GM21360 (cell line): ENCODE measurements around the gene GPR161.
A peak's percentile ranks its signal among the peaks of the same experiment; 100 is the strongest.

Experiments used
- ATAC-seq: cut with Tn5 transposase; IDR thresholded peaks from one replicate; pipeline ENCODE4 v1.9.1; 2021; ENCODE audit warnings: mild to moderate bottlenecking, moderate library complexity; ENCODE audit not compliant: unreplicated experiment

GPR161 gene

DNA sequence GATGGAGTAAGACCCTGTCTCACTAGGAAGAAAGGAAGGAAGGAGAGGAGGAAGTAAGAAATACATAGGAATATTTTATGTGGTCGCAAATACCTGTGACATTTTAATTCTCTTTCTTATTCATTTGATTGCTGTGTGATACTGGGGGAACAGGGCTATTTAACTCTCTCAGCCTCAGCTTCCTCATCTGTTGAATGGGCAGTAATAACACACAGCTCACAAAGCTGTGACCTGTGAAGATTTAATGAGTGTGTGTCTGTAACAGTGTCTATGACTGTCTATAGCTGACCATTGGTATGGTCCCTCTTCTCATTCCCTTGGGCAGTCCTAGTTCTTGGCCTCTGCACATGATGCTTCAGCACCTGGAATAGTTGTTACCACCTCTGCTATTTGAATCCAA is 13.6 kb upstream of the GPR161 start:
- no peak for ATAC-seq

DNA sequence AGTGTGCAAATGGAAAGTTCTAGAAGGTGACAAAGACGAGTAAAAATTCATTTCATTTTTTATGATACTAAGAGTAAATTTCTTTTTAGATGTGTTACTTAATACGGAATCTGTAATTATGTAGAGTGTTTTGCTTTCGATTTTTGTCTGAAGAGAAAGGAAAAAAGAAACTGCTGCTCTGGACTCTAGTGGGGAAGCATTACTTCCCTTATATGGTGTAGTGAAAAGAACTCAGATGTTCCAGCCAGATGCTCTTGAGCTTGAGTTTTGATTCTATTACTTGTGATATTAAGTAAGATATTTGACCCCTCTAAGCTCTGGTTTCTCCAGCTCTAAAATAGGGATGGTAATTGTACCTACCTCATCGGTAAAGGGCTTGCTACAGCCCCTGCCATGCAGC is 12.2 kb upstream of the GPR161 start:
- peak; percentile 57 for ATAC-seq

DNA sequence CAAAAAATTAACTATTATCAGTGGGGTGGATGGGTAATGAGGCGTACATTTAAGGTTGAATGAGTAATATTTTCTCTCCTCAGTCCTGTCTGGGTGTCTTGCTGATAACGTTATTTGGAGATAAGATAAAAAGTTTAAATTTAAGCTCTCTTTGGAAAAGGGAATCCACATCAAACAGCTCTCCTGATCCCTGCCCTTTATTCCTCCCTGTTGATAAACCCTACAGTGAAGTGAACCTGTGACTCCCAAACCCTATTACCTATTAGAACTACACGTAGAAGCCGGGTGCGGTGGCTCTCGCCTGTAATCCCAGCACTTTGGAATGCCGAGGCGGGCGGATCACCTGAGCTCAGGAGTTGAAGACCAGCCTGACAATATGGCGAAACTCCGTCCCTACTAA is 9.9 kb upstream of the GPR161 start:
- no peak for ATAC-seq

DNA sequence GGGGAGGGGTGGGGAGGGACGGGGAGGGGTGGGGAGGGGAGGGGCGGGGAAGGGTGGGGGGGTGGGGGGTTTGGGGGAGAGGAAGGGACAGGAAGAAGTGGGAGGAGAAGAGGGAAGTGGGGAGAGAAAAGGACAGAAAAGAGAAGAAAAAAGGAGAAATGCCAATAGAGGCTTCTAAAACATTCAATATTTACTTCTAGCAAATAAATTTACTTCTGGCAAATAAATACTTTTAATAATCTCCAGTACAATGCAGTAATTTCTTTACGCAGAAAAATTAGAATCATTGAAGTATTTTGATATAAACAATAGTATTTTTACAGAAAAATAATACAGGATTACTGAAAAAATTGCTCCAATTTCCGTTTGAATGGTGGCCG is 9.4 kb upstream of the GPR161 start:
- no peak for ATAC-seq

DNA sequence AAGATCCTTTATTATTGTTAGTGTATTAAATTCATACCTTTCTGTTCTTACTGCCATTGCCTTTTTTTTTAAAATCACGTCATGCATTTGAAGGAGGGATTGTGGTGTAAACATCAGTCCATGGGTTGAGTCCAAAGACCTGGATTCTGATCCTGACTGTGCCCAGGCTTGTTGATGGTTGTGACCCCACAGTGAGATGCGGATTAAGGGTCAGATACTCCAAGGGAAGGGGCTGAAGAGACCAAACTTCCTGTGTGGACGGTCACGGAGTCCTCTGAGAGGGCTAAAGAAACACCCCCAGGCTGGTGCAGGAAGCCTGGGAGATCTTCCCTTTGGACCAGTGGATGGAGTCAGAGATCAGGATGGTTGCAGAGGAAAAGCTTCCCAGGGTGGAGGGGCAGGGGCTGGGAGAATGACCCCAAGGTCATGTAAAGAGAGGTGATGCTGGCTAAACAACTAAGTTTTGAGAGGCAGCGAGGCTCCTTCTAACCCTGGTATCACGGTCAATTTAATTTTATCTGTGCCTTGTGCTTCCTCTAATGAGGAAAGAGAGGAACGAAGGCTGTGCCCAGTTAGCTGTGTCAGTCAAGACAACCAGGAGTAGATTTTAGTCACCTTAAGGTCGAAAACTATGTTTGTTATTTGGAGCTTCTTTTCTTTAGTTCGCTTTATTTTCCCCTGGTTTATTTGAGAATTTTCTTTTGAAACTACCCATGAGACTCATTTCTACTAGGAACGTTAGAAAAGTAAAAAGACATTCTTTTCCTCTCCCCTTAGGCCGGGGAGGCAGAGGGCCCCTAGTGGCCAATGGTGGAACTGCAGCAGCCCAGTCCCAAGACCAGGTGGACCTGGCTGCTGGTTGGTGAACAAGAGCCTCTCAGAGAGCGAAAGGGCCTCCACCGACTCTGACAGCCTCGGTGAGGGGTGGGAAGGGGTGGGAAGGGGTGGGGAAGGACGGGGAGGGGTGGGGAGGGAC is 8.7 kb upstream of the GPR161 start:
- peak; percentile 96 for ATAC-seq

DNA sequence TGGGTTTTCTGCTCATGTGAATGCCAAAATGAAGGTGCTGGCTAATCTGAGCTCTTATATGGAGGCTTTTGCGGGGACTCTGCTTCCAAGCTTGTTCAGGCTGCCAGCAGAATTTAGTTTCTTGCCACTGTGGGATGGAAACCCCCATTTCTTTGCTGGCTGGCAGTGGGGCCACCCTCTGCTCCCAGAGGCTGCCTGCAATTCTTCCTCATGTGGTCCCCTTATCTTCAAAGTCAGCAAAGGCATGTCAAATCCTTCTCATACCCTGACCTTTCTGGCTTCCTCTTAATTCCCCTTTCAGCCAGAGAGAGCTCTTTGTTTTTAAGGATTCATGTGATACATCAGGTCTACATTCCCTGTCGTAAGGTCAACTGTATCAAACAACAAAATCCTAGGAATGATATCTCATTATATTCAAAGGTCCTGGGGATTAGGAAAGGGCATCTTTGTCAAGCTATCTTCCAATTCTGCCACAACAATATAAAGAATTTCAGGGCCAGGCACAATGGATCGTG is 5.2 kb upstream of the GPR161 start:
- no peak for ATAC-seq

DNA sequence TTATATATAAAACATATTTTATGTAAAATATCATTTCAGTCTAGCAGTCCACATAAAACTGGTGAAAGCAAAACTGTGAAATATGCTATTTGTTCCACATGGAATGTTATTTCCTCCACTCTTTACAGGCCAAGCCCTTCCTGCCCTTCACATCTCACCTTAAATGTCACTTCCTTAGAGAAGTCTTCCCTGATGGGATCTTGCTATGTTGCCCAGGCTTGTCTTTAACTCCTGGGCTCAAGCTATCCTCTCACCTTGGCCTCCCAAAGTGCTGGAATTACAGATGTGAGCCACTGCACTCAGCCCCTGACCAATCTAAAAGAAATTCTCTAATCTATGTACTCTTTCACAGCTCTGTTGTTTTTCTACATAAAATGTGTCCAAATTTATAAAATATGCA is 2.3 kb upstream of the GPR161 start:
- no peak for ATAC-seq

DNA sequence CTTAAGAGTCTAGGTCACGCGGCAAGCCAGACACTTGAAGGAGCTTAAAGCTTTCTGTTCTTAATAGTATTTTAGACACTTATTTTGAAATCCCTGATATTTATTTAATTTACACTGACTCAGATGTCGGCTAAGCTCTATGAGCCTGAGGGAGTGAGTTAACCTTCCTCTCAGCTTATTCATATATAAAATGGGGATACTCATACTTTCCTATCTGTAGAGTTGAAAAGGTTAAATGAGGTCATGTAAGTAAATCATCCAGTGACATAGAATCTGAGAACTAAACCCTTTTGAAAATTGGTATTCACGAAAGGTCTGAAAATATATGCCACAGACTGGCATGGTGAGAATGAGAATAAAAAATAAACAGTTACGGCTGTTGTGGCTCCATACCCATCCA is 1.4 kb upstream of the GPR161 start:
- no peak for ATAC-seq

DNA sequence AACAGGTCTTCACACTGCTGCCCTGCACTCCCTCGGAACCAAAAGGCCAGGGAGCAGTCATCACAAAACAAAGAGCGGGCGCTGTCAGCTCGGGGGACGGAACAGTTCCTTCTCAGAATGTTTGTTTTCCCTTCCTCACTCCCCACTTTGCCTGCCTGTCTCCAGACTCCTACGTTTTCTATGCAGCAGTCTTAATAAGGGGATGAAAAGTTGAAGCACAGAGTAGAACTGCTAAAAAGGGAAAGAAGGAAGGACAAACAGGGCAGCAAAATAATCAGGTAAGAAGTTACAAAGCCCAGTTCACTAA is 738 bp upstream of the GPR161 start:
- ATAC-seq: no peak

DNA sequence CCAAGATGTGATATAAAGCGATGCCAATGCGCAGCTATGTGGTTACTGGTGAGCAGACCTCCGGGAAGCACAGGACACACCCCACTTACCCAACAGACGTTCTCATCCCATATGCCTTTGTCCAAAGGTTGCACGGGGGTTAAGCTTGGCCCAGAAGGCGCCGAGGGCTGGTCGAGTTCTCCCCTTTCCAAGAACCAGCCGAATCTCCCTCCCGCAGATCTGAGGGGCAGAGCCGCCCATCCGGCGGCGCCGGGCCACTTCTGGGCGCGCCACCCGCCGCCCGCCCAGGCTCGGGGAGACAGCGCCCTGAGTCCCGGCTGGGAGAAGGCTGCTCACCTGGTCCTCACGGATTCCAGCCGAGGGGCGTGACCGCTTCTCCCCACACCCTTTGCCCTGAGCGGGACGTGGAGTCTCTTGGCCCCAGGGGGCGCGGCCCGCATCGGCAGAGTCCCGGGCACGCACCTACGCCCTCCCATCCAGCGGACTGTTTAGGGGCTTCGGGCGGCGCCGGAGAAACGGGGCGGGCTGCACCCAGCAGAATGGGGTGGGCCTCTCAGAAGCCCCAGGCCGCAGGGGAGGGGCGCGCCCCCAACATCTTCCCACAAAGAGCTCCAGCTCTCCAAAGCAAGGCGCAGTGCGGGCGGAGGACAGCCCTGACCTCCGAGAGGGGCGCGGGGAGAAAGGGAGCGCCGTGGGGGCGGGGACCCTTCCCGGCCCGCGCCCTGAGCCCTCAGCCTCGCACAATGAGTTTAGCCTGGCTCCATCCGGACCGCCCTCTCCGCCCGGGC is 615 bp downstream of the GPR161 start:
- no peak for ATAC-seq

DNA sequence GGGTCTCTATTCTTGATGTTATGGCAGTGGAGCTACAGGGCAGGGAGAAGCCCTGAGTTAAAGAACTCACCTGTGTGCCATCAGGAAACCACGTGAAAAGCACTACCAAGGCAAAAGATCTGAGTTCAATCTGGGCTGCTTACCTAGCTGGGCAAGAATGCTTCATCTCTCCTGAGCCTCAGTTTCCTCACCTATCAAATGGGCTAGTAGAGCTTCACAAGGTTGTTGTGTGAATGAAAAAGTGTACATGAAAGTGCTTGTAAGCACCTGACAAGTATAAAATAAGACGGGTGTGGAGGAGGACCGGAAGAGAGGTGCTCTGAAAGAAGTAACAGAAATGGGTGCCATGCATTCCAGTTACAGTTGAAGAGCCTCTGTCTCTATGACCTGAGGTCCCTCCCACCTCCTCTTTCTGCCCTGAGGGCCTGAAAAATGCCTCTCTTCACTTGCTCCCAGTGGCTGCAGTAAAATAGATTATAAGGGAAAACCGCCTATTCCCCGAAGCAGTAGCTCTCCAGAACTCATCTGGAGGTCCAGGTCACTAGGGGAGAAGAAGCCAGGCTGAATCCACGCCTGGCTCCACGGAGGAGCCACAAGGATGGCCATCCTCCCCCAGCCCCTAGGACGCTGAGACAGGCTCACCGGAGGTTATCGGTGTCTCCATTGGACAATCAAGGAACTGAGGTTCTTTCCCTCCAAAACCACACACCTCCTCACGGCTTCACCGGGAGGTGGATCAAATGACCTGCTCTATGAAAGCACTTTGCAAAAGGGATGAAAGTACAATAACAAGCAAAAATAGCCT is 1.4 kb downstream of the GPR161 start:
- no peak for ATAC-seq

DNA sequence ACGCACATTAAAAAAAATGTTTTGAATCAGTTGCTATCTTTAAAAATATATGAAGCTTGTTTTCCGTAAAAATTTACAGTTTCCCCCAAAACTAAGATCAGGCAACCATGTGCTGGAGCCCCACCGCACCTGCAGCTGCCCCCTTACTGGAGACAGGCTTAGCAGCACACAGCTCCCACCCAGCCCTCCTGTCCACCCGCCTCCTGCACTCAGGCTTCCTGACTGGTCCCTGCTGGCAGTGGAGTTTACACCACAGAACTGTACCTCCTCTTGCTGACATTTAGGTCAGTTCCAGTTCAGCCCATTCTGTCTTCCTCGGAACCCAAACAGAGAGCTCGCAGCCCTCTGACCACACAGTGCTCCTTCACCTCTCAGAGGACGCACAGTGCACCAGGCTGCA is 2.1 kb downstream of the GPR161 start:
- no peak for ATAC-seq

DNA sequence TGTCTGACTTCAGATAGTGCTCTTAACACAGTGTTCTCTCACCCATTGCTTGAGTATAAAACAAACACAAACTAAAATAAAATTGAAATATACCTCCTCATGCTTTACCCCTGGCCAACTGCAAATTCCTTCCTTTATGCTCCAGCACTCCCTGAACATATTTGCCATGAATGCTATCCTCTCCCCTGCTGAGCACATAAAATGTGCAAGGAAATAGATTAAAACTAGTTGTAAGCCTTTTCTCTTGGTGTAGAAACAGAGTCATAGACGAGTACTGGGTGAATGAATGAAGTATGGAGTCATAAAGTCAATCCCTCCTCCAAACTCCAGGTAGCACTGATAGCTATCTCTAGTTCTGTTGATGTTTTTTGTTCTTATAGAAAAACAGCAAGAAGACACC is 2.6 kb downstream of the GPR161 start:
- ATAC-seq: no peak

DNA sequence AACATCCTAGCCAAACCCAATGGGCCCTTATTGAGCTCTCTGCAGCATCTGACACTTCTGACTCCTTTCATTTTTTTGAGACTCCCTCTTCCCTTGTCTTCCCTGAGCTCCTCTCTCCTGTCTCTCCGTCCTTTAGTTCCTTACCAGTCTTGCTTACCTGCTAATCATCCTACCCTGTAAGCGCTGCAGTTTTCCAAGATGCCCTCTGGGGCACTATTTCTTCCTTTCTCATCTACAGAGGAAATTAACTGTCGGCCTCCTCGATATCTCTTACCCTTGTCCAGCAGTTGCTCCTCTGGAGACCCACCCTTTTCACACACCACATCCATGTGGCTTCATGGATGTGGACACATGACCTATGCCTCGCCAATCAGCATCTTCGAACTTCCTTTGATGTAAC is 6.8 kb downstream of the GPR161 start:
- ATAC-seq: no peak

DNA sequence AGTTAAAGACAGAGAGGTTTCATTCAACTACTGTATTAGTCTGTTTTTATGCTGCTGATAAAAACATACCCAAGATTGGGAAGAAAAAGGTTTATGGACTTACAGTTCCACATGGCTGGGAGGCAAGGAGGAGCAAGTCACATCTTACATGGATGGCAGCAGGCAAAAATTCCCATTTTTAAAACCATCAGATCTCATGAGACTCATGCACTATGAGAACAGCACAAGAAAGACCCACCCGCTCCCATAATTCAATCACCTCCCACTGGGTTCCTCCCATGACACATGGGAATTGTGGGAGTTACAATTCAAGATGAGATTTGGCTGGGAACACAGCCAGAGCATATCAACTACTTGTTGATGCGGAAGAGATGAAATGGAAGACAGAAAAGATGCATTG is 9.2 kb downstream of the GPR161 start:
- ATAC-seq: no peak

DNA sequence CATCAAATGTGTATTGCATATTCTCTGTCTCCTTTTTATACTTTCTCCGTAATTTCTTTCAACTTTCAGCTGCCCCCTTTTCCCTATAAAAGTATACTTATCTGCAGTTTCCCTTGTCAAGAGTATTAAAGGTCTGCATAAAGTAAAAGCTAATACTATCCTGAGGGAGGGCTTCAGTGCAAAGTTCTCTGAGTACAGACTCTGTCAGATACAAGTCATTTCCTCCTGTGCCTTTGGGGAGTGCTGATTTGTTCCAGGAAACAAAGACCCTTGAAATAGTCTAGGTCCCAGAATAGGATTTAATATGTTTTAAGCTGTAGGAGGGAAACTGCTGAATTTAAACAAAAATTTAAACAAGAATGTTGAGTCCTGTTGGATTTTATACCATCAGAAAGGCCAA is 11.7 kb downstream of the GPR161 start:
- ATAC-seq: no peak

DNA sequence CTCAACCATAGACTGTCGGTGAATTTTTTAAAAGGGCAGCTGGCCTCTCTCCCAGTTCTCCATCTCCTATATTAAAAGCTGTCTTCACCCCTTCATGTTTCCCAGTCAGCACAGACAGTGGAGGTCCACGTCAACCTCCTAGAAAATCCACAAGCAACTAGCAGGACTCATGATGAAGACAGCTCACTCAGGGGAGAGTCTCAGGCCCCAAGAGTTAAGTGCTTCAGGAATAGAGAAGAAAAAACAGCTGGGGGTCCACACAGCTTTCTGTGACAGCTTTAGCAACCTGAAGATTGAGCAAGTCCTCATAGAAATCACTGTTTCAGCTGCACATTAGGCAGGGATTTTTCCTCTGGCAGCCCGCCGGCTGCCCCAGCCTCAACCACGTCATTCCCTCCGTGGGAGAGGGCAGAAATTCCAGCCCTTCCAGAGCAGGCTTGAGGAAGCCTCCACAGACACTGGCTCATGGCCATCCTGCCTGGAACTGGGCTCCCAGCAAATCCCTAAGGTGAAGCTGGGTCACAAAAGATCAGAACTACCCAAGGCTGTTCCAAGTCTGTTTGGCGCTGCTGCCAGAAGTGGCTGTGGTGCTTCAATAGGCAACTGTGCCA is 15.2 kb downstream of the GPR161 start:
- ATAC-seq: no peak

DNA sequence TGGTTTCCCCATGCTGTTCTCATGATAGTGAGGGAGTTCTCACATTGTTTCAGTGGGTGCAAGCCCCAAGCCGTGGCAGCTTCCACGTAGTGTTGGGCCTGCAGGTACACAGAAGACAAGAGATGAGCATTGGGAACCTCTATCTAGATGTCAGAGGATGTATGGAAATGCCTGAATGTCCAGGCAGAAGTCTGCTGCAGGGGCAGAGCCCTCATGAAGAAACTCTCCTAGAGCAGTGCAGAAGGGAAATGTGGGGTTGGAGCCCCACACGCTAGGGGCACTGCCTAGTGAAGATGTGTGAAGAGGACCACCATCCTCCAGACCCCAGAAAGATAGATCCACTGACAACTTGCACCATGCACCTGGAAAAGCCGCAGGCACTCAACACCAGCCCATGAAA is 17.0 kb downstream of the GPR161 start:
- no peak for ATAC-seq

DNA sequence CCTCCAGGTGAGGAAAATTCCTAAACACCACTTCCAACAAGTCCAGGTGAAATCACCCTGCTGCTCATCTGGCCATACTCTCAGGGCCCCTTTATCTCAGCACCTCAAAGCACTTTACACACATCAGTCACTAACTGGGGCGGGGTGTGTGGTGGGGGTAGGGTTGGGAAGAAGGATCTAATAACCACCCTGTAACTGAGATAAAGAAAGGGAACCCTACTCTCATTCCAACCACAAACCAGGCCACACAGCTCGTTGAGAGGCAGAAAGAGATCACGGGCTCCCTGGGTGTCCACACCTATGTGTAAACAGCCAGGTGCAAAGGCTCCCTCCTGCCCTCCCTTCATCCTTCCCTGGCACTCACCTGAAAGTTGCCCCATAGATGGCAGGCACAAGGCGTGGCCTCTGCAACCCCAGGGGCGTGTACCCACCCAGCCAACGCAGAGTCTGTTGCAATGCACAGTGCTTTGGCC is 20.4 kb downstream of the GPR161 start:
- no peak for ATAC-seq

DNA sequence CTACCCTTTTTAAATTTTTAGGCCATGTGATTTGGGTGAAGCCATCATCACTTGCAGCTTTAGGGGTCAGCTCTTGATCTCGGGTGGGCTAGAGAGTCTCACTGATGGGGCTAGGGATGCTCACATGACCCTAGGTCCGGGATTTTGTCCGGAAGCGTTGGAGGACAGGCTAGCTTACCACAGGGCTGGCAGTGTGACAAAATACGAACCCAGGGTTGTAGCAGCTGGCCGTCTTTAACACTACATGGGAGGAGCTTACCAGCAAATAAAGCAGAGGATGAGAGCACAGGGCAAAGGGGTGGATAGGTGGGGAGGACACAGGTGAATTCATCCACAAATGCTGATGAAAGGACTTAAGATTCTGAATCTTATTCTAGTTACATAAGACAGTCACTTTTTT is 21.9 kb downstream of the GPR161 start:
- ATAC-seq: no peak
